Smooth muscle cell (in vitro differentiated cells): ENCODE results near the gene RUNX1. TPM values are rescaled to one million over a fixed set of nuclear protein-coding genes. Genes with fewer than 3 reads are reported as not detected.

Experiments used
- DNase-seq: peaks from one replicate; lab custom pipeline; 2025; ENCODE audit not compliant: unreplicated experiment; lab: John Stamatoyannopoulos, UW
- H2AFZ ChIP-seq: fragments of 200-600 bp; sonication (generic); 2 replicates; pipeline ENCODE4 v1.6.0; 2016; ENCODE audit warnings: antibody characterized with exemption, low read depth, mild to moderate bottlenecking
- H3F3A ChIP-seq: fragments of 200-600 bp; sonication (generic); 2 replicates; pipeline ENCODE4 v1.6.0; 2017; ENCODE audit warnings: antibody characterized with exemption, low read depth
- H3K27ac ChIP-seq: fragments of 200-600 bp; sonication (generic); 2 replicates; pipeline ENCODE4 v1.5.1; 2016; ENCODE audit warnings: low read depth, mild to moderate bottlenecking
- H3K27me3 ChIP-seq: fragments of 200-600 bp; sonication (generic); 2 replicates; pipeline ENCODE4 v1.6.1; 2016; ENCODE audit warnings: low read depth, mild to moderate bottlenecking
- H3K36me3 ChIP-seq: fragments of 200-600 bp; sonication (generic); 2 replicates; pipeline ENCODE4 v1.5.1; 2016; ENCODE audit warnings: low read depth
- H3K4me1 ChIP-seq: fragments of 200-600 bp; sonication (generic); 2 replicates; pipeline ENCODE4 v1.5.1; 2016; ENCODE audit warnings: low read depth
- H3K4me2 ChIP-seq: fragments of 200-600 bp; sonication (generic); 2 replicates; pipeline ENCODE4 v1.6.0; 2016; ENCODE audit warnings: mild to moderate bottlenecking
- H3K4me3 ChIP-seq: fragments of 200-600 bp; sonication (generic); 2 replicates; pipeline ENCODE4 v1.5.1; 2016; ENCODE audit warnings: mild to moderate bottlenecking
- H3K79me2 ChIP-seq: fragments of 200-600 bp; sonication (generic); 2 replicates; pipeline ENCODE4 v1.6.0; 2016; ENCODE audit warnings: low read depth, mild to moderate bottlenecking
- H3K9ac ChIP-seq: fragments of 200-600 bp; sonication (generic); 2 replicates; pipeline ENCODE4 v1.6.0; 2016; ENCODE audit warnings: low read depth
- H3K9me3 ChIP-seq: fragments of 200-600 bp; sonication (generic); replicated peaks from 2 replicates; pipeline ENCODE4 v1.5.1; 2016; ENCODE audit warnings: low read depth
- H4K20me1 ChIP-seq: fragments of 200-600 bp; sonication (generic); 2 replicates; pipeline ENCODE4 v1.6.0; 2016; ENCODE audit warnings: low read depth
- WGBS: methylation state at CpG from one replicate; pipeline ENCODE4 v1.1.7; 2016; ENCODE audit warnings: low lambda C conversion rate; 5-methylcytosine and 5-hydroxymethylcytosine counted together
- polyA plus RNA-seq: library from polyadenylated mRNA; unstranded; fragments of >200 nt; fragmentation: Nextera tagmentation; extraction: Ambion mirVana; gene quantifications from 2 replicates; pipeline ENCODE4 v1.2.1, GENCODE V29; 2016
- total RNA-seq: library from RNA; depleted of rRNA; stranded (reverse); fragments of >200 nt; gene quantifications from 2 replicates; pipeline ENCODE4 v1.2.3, GENCODE V29; 2014
- TF ChIP-seq, protein P1 (sequence below): fragments of 200-600 bp; sonication (generic); IDR thresholded peaks from 2 replicates; pipeline ENCODE4 v1.5.1; 2017; ENCODE audit warnings: borderline replicate concordance, mild to moderate bottlenecking, antibody characterized with exemption; ENCODE audit not compliant: insufficient read depth, poor library complexity, severe bottlenecking

RUNX1 gene
- total and polyA plus RNA-seq, 2 experiments from 2014 or later, result 33.4 to 97.6 TPM

DNA sequence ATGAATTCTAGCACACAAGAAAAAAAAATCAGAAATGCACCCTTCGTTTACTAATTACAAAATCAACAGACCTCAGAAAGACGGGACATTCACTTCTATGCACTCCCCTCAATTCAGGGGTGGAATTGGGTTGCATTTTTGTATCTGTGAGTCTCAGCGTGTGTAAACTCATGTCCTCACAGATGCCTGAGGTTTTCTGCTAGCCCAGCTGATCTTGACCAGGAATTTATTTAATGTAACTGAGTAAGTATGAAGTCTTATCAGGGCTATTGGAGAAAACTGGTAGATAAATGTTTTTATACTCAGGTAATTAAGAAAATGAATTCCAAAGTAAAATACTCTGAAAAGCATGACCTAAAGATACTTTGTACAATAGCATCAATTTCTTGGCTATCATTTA lies 167.7 kb downstream of the RUNX1 start:
- H3K4me2 ChIP-seq, result peak overlapping the region; percentile 99
- H3K4me3 ChIP-seq, result peak overlapping the region; percentile 92
- H3K4me1 ChIP-seq, result peaks cover 15% of the 10 kb centered on the region
- H2AFZ ChIP-seq, result no peak overlapping the region
- H4K20me1 ChIP-seq, result peaks cover 100% of the 10 kb centered on the region
- H3K9ac ChIP-seq, result peak overlapping the region; percentile 97
- H3F3A ChIP-seq, result peaks cover 47% of the 10 kb centered on the region
- H3K27me3 ChIP-seq, result no peaks in the 10 kb centered on the region
- H3K9me3 ChIP-seq, result no peaks in the 10 kb centered on the region
- peak overlapping the region; percentile 95 for H3K27ac ChIP-seq
- peaks cover 100% of the 10 kb centered on the region for H3K79me2 ChIP-seq
- WGBS, result 36% methylated on average over 3 of the region's 3 CpGs
- no peak for DNase-seq
- TF ChIP-seq, protein P1, sequence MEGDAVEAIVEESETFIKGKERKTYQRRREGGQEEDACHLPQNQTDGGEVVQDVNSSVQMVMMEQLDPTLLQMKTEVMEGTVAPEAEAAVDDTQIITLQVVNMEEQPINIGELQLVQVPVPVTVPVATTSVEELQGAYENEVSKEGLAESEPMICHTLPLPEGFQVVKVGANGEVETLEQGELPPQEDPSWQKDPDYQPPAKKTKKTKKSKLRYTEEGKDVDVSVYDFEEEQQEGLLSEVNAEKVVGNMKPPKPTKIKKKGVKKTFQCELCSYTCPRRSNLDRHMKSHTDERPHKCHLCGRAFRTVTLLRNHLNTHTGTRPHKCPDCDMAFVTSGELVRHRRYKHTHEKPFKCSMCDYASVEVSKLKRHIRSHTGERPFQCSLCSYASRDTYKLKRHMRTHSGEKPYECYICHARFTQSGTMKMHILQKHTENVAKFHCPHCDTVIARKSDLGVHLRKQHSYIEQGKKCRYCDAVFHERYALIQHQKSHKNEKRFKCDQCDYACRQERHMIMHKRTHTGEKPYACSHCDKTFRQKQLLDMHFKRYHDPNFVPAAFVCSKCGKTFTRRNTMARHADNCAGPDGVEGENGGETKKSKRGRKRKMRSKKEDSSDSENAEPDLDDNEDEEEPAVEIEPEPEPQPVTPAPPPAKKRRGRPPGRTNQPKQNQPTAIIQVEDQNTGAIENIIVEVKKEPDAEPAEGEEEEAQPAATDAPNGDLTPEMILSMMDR, result no peak
- H3K36me3 ChIP-seq, result peaks cover 12% of the 10 kb centered on the region

DNA sequence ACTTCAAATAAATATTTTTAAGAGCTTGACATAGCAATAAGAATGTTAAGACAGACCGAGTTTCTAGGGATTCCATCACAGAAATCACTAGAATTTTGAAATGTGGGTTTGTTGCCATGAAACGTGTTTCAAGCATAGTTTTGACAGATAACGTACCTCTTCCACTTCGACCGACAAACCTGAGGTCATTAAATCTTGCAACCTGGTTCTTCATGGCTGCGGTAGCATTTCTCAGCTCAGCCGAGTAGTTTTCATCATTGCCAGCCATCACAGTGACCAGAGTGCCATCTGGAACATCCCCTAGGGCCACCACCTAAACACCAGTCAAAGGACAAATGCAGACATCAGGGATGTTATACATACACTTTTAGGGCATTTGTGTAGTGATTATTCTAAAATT lies 168.7 kb downstream of the RUNX1 start:
- Histone ChIP-seq H2AFZ (no peak overlapping the region), H3K9ac (peak overlapping the region; percentile 97), H3K27ac (peak overlapping the region; percentile 95), H3K79me2 (peaks cover 100% of the 10 kb centered on the region), H4K20me1 (peaks cover 100% of the 10 kb centered on the region), H3K9me3 (no peaks in the 10 kb centered on the region), H3K4me2 (peak overlapping the region; percentile 99), H3K4me3 (peak overlapping the region; percentile 92), H3F3A (peaks cover 57% of the 10 kb centered on the region), H3K36me3 (peaks cover 21% of the 10 kb centered on the region), H3K4me1 (peaks cover 15% of the 10 kb centered on the region), H3K27me3 (no peaks in the 10 kb centered on the region)
- DNase-seq, result no peak
- TF ChIP-seq, protein P1, result no peak
- WGBS, result 86% methylated on average over 7 of the region's 7 CpGs

DNA sequence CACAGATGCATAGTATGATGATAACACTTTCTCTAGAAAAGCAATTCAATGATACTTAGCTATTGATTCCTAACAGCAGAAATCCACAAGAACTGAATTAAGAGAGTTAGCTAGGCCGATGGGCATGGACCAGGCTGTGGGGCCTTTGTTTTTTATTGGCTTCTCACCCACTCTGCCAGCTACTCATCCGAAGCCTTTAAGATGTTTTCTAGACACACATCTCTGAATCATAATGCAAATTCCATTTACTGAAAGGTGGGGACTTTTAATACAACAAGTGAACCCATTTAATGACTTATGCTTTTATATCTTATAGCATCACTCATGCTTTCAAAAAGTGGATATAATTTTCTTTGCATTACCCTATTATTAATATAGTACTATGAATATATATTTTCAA lies 170.2 kb downstream of the RUNX1 start:
- peak overlapping the region; percentile 99 for H3K4me2 ChIP-seq
- peaks cover 26% of the 10 kb centered on the region for H3K36me3 ChIP-seq
- no peak overlapping the region for H3K9ac ChIP-seq
- peak overlapping the region; percentile 95 for H3K27ac ChIP-seq
- H2AFZ ChIP-seq, result no peak overlapping the region
- peaks cover 100% of the 10 kb centered on the region for H3K79me2 ChIP-seq
- H3K4me3 ChIP-seq, result no peak overlapping the region
- H3K4me1 ChIP-seq, result peaks cover 15% of the 10 kb centered on the region
- peaks cover 100% of the 10 kb centered on the region for H4K20me1 ChIP-seq
- WGBS, result 78% methylated on average over 2 of the region's 2 CpGs
- DNase-seq, result no peak
- H3K27me3 ChIP-seq, result no peaks in the 10 kb centered on the region
- H3F3A ChIP-seq, result peaks cover 56% of the 10 kb centered on the region
- TF ChIP-seq, protein P1, result no peak
- H3K9me3 ChIP-seq, result no peaks in the 10 kb centered on the region

DNA sequence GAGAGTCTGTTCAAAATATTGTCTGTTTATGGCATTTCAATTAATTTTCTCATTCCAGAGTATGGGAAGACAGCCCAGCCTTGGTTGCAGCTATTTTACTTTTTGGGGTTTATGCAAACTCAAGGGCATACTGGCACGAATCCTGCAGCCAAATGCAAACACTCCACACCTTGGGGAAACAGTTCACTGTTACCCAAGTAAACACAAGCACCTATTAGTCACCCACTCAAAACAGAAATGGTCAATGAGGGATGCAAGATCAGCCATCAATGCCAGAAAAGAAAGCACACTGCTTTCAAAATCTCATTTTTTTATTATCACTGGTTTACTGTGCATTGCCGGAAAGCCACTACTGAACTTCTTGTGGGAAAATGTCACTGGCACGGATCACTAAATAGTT lies 170.6 kb downstream of the RUNX1 start:
- Histone ChIP-seq H3K9me3 (no peaks in the 10 kb centered on the region), H3F3A (peaks cover 54% of the 10 kb centered on the region), H3K36me3 (peaks cover 31% of the 10 kb centered on the region), H3K4me1 (peaks cover 10% of the 10 kb centered on the region), H3K9ac (no peak overlapping the region), H3K4me3 (no peak overlapping the region), H4K20me1 (peaks cover 100% of the 10 kb centered on the region), H3K27ac (peak overlapping the region; percentile 95), H3K79me2 (peaks cover 100% of the 10 kb centered on the region), H3K4me2 (peak overlapping the region; percentile 99), H3K27me3 (no peaks in the 10 kb centered on the region), H2AFZ (no peak overlapping the region)
- WGBS, result 84% methylated on average over 3 of the region's 3 CpGs
- TF ChIP-seq, protein P1, result no peak
- DNase-seq, result no peak
